HG03135 (cell line): Measurements from ENCODE around the gene AMELY.
"Not testable (repeated sequence)": the region's sequence is repeated elsewhere in the genome, so short reads cannot be mapped to it uniquely, and the experiment has no call there.

Experiments
- ATAC-seq: cut with Tn5 transposase; IDR thresholded peaks from one replicate; pipeline ENCODE4 v1.9.1; 2021; ENCODE audit warnings: mild to moderate bottlenecking, moderate library complexity; ENCODE audit not compliant: unreplicated experiment

AMELY gene, protein sequence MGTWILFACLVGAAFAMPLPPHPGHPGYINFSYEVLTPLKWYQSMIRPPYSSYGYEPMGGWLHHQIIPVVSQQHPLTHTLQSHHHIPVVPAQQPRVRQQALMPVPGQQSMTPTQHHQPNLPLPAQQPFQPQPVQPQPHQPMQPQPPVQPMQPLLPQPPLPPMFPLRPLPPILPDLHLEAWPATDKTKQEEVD

DNA sequence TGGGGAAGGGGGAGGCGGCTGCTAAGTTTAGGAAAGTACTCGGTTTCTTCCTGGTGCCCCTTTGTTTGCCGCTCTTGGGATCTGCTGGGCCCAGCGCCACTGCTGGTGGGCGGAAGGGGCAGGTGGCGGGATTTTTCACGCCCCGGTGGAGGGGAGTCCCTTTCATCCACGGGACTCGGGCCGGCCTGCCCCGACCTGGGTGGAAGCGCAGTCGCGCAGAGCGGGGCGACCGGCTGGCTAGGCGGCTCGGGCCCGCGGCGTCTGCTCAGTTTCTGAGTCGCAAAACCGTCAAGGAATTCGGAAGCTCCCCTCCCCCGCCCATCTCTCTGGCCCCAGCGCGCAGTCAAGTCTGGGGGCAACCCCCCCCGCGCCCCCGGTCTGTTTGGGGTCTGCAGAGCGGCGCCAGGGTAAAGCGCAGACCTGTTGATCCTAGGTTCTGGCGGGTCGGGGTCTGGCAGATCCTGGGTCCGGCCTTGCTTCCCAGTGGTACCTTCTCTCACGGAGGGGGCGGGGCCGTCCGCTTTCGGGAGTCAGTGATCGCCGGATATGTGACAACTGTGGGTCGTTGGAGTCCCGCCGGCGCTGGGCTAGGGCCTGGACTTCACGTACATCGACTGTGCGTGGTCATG, at the start of gene AMELY:
TSS of gene AMELY (minus strand) at position 500 of the 629 bp plus-strand sequence. CDS start 39,144 bp downstream, outside the sequence.
- ATAC-seq = no peak

DNA sequence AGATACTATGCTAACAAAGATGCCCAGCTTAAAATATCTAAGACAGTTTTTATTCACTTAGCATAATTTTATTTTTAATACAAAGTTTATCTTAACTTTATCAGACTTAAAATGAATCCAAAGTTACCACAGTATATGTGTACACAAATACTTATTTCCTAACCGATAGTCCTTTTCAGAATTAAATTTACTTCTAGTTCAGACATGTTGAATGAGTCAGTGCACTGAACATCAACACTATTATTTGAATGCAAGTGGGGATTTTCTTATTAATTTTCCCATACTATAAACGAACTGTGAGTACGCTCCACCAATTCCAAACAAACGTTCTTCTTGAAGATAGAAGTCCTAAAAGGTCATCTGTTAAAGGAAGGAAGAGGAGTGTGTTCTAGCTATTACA, 38.4 kb upstream of the AMELY start:
- no peak for ATAC-seq

DNA sequence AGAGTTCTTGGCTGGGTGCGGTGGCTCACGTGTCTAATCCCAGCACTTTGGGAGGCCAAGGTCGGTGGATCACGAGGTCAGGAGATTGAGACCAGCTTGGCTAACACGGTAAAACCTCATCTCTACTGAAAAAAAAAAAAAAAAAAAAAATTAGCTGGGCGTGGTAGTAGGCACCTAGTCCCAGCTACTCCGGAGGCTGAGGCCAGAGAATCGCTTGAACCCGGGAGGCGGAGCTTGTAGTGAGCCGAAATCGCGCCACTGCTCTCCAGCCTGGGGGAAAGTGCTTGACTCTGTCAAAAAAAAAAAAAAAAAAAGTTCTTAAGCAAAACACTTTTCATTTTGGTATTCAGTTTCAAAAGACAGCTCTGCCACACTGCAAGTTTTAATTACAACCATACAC, 36.8 kb upstream of the AMELY start:
- no peak for ATAC-seq

GRCh38 chrY:6947695-6948094, 36.1 kb upstream of the AMELY start:
- no peak for ATAC-seq

DNA sequence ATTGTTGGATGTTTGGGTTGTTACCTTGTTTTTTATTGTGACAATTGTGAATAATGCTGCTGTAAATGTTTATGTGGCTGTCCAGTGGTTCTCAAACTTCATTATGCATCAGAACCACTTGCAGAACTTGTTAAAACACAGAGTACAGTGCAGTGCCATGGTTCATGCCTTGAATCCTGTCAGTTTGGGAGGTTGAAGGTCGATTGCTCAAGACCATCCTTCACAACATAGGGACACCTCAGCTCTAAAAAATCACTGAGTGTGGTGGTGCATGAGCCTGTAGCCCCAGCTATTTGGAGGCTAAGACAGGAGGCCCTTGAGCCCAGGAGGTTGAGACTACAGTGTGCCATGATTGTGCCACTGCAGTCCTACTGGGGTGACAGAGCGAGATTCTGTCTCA, 23.9 kb upstream of the AMELY start:
- ATAC-seq = no peak

DNA sequence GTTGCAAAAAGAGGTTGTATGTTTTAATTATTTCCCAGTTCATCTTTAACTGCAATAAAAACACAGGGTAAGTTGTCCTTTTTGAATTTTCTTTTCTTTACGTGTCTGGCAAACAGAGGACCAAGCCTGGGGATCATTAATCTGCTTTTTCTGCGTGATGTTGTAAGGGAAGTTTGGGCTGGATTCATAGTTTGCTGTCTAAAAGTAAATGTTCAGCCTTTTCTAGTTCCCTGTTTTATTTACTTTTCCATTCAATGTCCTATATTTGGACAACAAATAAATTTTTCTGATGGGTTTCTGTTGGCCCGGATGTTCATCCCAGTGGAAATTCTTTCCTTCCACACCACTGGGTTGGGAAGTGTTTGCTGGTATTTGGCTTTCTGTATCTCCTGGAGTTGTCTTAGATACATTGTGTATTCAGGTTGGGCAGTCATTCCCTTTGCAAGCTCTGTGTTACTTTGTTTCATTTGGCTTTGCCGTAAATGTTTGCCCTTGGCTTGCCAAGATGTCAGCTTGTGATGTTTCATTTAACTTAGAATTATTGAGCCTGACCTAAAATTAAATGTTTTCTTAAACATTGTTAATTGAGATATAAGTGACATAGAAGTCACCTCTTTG, 20.3 kb upstream of the AMELY start:
- ATAC-seq = no peak

GRCh38 chrY:6929237-6929636, 17.7 kb upstream of the AMELY start:
- no peak for ATAC-seq

DNA sequence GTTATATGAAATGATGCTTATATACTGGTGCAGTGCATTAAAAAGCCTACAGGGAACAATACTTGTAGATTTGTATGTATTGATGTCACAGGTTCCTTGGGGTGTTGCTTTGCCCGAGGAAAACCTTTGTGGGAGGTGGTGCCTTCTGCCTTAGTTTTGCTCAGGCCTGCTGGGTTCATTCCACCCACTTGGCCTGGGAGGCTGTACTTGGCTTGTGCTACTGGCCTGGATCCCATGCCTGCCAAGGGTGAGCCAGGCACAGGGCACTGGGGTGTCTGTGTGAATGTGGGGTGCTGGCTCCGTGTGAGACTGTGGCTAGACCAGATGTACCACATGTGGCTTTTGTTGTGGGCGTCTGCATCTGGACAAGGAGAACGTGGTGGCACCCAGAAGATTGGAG, 16.7 kb upstream of the AMELY start:
- no peak for ATAC-seq

- no peak for ATAC-seq
Observed at GRCh38 chrY:6921061-6921460, 9.5 kb upstream of the AMELY start.

- no peak for ATAC-seq
Observed at GRCh38 chrY:6913362-6913761, 1.8 kb upstream of the AMELY start.

- ATAC-seq = no peak
Observed at GRCh38 chrY:6910372-6911252, 940 bp downstream of the AMELY start, which contains the start of gene TBL1Y. TSS of gene TBL1Y (plus strand) at chrY:6910697. CDS start at chrY:7025085, 114,388 bp downstream.

- no peak for ATAC-seq
Observed at GRCh38 chrY:6909856-6910255, 1.7 kb downstream of the AMELY start.

- no peak for ATAC-seq
Observed at GRCh38 chrY:6909118-6909521, 2.4 kb downstream of the AMELY start.

- ATAC-seq = not testable (repeated sequence)
Observed at GRCh38 chrY:6908021-6908420, 3.5 kb downstream of the AMELY start.

- ATAC-seq = no peak
Observed at GRCh38 chrY:6907591-6907990, 4.0 kb downstream of the AMELY start.

GRCh38 chrY:6902116-6902515, 9.4 kb downstream of the AMELY start:
- ATAC-seq = not testable (repeated sequence)

- ATAC-seq = no peak
Observed at GRCh38 chrY:6895236-6895635, 16.3 kb downstream of the AMELY start.

DNA sequence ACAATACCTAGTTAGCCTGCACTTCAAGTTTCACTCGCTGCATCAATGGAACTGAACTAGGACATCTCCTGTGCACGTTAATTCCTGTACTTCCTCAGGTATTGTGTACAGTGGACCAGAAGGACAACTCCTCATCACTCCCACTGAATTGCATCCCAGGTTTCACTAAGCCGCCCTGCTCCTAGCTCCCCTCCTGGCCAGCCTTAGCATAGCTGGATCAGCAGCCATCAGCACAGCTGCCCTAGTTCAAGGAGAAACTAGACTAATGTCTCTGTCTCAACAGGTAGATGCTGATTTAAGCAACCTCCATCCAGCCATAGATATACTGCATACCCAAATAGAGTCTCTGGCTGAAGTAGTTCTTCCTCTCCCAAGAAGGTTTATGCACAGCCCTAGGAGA, 17.1 kb downstream of the AMELY start:
- no peak for ATAC-seq

DNA sequence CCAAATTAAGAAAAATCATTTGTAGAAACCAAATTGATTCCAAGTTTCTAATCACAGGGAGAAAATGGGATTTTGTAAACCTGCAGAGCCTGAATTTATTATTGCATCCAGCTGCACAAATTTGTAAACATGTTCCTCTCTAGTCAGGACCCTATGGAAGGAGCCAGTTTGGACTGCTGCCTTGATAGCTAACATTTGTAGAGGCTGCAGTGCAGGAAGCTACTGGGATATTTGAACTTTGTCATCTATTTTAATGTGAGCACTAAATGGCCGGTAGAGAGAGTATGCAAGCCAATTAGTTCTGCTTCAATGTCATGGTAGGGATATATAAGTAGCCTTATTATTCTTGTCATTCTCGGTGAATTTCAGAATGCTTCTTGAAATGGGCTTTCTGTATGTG, 62.2 kb downstream of the AMELY start:
- ATAC-seq = no peak

DNA sequence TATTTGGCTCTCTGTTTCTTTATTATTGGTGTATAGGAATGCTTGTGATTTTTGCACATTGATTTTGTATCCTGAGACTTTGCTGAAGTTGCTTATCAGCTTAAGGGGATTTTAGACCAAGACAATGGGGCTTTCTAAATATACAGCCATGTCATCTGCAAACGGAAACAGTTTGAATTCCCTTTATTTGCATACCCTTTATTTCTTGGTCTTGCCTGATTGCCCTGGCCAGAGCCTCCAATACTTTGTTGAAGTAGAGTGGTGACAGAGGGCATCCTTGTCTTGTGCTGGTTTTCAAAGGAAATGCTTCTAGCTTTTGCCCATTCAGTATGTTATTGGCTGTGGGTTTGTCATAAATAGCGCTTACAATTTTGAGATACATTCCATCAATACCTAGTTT, 68.9 kb downstream of the AMELY start:
- not testable (repeated sequence) for ATAC-seq
